ENCODE data around the gene SORL1.
A peak's percentile ranks its signal among the peaks of the same experiment; 100 is the strongest.
"Not testable (repeated sequence)": the region's sequence is repeated elsewhere in the genome, so short reads cannot be mapped to it uniquely, and the experiment has no call there.

The SORL1 gene, protein sequence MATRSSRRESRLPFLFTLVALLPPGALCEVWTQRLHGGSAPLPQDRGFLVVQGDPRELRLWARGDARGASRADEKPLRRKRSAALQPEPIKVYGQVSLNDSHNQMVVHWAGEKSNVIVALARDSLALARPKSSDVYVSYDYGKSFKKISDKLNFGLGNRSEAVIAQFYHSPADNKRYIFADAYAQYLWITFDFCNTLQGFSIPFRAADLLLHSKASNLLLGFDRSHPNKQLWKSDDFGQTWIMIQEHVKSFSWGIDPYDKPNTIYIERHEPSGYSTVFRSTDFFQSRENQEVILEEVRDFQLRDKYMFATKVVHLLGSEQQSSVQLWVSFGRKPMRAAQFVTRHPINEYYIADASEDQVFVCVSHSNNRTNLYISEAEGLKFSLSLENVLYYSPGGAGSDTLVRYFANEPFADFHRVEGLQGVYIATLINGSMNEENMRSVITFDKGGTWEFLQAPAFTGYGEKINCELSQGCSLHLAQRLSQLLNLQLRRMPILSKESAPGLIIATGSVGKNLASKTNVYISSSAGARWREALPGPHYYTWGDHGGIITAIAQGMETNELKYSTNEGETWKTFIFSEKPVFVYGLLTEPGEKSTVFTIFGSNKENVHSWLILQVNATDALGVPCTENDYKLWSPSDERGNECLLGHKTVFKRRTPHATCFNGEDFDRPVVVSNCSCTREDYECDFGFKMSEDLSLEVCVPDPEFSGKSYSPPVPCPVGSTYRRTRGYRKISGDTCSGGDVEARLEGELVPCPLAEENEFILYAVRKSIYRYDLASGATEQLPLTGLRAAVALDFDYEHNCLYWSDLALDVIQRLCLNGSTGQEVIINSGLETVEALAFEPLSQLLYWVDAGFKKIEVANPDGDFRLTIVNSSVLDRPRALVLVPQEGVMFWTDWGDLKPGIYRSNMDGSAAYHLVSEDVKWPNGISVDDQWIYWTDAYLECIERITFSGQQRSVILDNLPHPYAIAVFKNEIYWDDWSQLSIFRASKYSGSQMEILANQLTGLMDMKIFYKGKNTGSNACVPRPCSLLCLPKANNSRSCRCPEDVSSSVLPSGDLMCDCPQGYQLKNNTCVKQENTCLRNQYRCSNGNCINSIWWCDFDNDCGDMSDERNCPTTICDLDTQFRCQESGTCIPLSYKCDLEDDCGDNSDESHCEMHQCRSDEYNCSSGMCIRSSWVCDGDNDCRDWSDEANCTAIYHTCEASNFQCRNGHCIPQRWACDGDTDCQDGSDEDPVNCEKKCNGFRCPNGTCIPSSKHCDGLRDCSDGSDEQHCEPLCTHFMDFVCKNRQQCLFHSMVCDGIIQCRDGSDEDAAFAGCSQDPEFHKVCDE (N-terminal part only)

DNA sequence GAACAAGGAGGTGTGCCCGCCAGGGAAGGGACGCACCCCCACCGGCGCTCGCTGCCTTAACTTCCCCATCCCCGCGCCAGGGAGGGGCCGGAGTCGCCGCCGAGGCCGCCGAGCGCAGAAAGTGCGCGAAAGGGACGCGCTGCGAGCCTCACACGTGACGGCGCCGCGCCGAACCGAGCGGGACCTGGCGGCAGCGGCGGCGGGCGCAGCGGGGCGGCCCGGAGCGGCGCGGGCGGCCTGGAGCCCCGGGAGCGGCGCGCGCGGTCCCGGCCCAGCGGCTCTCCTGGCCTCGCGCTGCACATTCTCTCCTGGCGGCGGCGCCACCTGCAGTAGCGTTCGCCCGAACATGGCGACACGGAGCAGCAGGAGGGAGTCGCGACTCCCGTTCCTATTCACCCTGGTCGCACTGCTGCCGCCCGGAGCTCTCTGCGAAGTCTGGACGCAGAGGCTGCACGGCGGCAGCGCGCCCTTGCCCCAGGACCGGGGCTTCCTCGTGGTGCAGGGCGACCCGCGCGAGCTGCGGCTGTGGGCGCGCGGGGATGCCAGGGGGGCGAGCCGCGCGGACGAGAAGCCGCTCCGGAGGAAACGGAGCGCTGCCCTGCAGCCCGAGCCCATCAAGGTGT, at the start of gene SORL1:
SORL1 (plus strand) TSS at position 329 of the 623 bp plus-strand sequence; CDS start at position 347, 18 bp downstream.
- DNase-seq, result peak; percentile 82

DNA sequence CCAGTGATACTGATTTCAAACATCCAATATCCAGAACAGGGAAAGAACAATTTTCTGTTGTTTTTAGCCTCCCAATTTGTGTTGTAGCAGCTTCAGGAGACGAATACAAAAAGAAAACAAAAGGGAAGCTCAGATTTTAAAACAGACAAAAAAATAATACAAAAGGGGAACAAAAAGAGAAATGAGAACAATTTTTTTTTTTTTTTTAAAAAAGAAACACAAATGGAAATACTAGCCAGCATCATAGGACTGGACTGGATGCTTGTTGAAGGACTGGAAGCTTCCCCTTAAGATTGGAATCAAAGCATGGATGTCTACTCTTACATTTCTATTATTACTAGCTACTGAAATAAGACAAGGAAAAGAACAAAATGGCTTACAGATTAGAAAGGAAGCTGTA, 46.5 kb upstream of the SORL1 start:
- no peak for DNase-seq

DNA sequence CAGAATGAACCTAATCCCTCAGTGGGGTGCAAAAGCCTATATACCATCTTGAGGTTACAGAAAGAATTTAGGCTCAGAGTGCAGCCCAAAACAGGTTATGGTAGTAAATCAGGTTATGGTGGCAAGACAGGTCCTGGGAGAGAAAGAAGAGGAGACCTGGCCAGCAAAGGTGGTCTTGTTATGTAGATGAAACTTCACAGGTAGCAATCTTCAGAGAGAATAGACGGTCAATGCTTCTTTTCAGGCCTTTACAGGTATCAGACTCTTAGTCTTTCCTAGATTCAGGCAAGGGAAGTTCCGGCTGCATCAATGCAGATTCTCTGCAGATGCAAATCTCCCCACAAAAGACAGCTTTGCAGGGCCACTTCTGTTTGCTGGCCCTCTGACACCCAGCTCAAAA, 45.8 kb upstream of the SORL1 start:
- DNase-seq, result no peak

DNA sequence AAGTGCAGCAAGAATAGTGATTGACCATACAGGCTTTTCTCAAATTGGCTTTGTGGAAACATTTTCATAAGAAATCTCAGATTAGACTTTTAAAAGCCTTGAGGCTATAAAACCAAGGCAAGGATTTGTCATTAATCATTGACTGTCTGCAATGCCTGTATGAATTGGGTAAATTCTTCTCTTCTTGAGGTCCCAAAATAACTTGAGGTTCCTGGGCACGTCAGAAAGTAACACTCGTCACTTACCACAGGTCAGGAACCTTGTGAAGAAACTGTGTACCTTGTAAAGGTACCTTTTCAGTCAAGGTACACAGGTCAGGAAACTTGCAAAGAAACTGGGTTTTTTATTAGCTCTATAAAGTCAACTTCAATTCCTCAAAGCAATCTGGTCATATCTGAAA, 43.3 kb upstream of the SORL1 start:
- no peak for DNase-seq

DNA sequence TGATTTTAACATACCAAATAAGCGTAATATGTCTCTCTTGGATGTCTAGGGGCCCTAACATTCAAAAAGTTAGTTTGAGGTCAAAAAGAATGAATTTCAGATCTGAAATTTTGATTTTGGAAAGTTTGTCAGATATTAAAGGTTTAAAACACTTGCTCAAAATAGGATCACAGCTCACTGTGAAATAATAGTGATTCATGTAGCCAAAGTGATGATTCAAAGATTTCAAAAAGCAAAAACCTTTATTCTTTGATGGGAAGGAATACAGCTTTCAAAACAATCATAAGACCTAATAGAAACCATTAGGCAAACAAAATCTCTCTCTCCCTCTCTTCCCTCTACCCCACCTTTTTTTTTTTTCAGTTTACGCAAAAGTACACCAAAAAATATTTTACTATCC, 42.1 kb upstream of the SORL1 start:
- not testable (repeated sequence) for DNase-seq

DNA sequence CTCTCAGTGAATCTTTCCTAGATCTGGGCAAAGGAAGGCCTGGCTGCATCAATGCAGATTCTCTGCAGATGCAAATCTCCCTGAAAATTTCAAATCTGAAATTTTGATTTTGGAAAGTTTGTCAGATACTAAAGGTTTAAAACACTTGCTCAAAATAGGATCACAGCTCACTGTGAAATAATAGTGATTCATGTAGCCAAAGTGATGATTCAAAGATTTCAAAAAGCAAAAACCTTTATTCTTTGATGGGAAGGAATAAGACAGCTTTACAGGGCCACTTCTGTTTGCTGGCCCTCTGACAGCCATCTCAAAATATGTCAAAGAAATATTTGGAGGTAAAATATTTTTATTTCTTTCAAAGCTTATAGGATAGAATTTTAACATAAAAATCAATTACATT, 40.8 kb upstream of the SORL1 start:
- not testable (repeated sequence) for DNase-seq

DNA sequence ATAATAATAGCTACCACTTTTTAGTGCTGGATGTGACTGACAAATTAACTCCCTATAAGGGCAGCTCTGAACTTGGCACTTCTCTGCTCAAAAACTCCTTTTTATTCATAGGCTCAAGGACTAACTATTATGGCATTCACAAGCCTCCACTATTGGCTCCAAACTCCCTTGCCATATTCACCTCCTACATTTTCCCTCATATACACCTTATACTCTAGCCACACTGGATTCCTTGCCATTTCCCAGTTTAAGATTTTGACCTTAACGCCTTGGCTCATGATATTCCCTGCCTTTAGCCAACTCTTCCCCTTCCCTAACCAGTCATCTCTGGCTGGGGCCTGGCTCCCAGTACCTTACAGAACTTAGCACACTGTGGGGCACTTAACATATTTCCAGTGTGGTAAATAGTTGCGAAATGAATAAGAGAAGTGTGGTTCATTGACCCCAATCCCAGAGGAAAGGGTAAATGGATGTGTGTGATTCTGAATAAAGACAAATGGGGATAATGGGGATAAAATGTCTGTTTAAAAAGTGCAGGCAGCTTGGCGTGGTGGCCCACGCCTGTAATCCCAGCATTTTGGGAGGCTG, 40.0 kb upstream of the SORL1 start:
- DNase-seq, result no peak

DNA sequence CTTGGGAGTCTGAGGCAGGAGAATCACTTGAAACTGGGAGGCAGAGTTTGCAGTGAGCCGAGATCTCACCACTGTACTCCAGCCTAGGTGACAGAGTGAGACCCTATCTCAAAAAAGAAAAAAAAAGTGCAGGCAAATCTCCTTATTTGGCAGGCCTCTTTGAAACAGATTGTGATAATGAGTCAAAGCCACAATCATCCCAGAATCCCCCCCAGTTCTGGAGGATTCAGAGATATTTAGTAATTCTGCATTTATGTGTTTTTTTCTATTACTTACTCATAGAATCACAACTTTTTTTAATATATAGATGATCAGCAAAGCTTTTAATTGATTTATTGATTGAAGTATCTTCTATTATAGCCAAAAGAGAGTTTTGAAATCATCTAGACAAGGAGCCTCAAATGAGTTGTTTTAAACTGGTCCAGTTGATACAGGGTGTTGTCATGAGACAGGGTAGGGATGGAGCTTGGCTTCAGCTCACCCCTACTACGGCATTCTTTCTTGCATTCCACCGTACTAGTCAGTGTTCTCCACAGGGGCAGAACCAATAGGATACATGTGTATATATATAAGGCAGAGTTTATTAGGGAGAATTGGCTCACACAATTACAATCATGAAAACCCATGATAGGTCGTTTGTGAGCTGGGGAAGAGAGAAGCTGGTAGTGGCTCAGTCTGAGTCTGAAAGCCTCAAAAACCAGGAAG, 39.3 kb upstream of the SORL1 start:
- DNase-seq, result no peak

DNA sequence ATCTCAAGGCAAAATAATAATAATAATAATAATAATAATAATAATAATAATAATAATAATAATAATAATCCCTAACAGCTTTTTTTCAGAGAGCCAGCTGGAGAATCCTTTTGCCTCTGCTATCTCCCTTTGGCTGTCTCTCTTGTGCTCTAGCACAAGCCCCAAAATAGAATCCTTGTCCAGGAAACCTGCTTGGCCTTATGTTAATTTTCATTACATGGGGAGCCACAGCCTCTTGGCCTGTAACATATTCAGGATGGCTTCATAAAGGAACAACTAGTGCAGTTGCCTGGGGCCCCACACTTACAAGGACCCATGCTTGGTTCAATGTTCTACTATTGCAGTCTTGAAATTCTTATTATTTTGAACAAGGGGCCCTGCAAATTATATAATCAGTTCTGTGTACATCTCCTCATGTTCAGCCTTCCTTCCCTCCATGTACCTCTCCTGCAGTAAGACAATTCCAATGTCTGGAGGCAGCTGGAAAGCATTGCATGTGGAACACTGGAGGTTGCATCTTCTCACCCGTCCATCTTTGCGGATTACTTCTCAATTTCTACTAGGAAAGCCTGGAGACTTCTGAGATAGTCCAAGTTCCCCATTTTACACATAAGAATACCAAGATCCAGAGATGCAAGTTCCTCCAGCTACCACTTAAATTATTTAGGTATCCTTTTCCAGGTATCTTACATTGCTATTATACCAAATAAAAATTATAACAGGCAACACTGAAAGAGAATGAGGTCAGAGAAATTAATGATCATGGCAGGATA, 37.8 kb upstream of the SORL1 start:
- no peak for DNase-seq

DNA sequence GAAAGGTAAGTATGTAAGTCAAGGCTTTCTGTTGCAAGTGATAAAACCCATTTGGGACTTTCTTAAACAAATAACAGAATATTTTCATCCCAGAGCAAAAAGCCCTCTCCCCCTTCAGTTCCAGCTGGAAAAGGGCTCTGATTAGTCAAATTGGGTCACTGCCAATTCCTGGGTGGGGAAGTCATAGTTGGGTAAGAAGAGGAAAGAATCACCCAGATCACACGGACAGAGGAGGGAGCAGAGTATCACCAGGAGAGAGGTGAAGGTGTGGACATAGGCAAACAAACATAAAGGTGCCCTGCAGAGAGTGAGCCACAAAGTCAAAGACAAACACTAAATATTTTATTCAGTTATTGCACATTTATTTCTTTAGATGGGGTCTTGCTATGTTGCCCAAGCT, 36.3 kb upstream of the SORL1 start:
- DNase-seq, result no peak

DNA sequence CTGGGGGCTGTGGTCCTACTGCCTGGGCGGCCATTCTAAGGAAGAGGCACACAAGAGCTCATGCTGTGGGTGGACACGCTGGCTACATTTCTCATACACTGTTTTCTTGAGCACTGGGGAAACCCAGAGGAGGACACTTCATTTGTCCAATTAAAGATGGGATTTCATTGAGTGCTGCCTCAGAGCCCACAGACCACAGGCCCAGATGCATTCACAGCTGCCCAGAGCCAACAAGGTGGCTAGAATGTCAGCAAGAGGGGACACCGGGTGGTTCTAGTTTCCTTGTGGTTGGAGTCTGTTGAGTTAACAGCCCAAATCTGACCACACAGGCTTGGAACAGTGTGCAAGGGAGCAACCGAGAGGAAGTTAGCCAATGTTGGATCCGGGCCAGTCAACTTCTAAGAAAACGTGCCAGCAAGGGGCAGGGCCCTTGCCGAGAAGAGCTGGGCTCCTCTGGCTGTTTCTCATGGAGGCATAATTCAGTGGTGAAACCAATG, 35.0 kb upstream of the SORL1 start:
- peak; percentile 92 for DNase-seq

DNA sequence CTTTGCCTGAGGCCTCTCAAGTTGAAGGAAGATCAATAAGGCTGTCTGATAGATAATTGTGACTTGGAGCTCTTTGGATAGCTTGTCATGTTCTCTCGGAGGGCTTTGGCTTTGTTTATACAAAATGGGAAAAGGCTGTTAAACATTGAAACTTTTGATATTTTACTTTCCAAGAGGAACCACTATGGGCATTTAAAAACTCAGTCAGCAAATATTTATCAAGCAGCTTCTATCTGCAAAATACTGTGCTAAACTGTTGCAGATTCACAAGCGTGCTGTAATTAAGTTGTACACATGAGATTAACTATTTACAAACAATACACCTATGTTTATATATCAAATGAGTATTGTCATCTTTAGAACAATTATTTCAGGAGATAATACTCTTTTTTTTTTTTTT, 34.5 kb upstream of the SORL1 start:
- no peak for DNase-seq

DNA sequence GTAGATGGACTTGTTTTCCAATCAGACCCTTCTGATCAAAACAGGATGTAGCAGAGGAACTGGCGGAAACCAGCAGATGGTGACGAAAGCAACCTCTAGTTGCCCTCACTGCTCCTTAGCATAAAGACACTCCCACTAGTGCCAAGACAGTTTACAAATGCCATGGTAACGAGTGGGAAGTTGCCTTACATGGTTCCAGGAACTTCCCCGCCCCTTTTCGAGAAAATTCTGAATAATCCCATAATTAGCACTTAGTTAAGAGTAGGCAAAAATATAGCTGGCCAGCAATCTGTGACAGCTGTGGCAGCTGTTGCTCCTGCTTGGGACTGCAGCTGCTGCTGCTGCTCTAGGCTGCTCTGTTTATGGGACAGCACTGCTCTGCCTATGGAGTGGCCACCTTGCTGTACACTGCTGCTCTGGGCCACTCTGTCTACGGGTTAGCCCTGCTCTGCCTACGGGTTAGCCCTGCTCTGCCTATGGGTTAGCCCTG, 33.4 kb upstream of the SORL1 start:
- peak; percentile 67 for DNase-seq

DNA sequence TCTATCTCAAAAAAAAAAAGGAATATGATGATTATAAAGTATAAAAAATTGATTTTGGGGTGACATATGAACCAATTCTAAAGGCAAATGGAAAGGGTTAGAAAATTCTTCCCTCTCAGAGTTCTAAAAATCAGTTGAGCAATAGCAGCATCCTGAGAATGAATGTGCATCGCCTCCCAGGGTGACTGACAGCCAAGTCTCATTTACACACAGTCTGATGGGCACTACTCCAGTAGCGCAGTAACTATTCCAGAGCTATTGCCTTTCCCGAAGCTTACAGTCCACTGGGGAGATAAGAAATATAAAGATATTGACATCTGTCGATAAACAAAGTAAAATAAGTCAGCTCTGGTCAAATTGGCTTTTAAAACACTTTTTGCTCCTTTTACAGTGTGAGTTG, 32.3 kb upstream of the SORL1 start:
- DNase-seq, result no peak

DNA sequence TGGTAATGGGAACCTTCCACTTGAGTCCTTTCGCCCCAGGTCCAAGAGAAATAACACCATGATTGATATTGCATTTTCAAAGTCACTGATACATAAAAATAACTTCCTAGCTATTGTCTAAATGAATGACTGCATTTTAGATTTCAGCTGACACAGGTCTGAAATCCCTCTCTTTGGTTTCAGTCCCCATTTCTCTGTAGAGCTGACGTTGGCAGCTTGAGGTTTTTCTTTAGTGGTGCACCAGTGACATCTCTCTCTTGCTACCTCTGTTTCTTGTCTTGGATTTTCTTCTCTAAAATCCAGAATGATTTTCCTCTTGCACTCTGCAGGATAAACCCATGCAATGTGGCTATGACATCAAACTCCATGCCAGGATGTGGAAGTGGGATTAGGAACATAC, 31.7 kb upstream of the SORL1 start:
- DNase-seq, result no peak

DNA sequence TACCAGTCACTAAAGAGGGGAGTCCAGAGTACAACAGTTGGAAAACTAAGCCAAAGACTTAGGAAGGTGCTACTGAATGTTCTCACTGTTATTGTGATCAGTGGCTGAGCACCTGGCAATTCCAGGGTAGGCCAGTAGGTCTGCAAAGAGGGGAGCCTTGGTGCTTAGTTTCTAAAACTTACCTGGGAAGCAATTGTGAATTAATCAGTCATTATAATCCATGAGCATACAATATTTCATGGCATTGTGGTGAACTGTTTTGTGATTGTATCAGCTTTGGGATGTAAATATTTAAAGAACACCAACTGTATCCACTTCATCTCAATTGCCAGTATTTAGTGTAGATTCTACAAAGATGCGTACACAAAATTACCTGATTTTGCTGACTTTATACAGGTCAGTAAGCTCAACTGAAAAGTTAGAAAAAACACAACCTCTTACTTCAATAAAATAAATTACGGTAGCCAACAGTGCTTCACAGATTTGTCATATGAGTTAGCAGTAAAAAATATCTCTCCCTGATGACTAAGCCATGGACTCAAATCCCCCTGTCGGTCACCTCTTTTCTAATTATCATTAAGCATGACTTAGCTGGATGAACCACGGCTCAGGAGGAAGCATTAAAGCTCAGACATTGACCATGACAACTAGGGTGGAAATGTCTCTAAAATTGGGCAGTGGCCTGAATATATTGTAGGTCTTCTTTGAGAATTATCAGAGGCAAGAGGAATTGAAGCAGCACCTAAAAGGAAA, 30.8 kb upstream of the SORL1 start:
- no peak for DNase-seq

DNA sequence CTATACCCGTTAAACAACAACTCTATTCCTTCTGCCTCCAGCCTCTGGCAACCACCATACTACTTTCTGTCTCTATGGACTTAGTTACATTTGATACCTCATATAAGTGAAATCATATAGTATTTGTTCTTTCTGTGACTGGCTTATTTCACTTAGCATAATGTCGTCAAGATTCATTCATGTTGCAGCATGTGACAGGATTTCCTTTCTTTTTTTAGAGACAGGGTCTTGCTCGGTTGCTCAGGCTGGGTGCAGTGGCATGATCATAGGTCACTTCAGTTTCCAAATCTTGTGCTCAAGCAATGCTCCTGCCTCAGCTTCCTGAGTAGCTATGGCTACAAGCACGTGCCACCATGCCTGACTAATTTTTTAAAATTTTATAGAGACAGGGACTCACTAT, 29.4 kb upstream of the SORL1 start:
- no peak for DNase-seq

DNA sequence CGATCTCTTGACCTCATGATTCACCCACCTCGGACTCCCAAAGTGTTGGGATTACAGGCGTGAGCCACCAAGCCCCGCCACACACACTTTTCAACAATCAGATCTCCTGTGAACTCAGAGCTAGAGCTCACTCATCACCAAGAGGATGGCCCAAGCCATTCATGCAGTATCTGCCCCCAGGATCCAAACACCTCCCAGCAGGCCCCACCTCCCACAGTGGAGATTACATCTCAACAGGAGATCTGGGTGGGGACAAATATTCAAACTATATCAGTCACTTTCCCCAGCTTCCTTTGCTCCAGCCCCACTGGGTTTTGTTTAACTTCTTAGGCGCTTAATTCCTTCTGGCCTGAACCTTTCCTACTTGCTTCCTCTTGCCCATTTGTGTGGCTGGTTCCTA, 26.3 kb upstream of the SORL1 start:
- no peak for DNase-seq
